ENCODE data around the gene KLC1.
A peak's percentile ranks its signal among the peaks of the same experiment; 100 is the strongest.
"Not testable (repeated sequence)": the region's sequence is repeated elsewhere in the genome, so short reads cannot be mapped to it uniquely, and the experiment has no call there.

KLC1 gene

DNA sequence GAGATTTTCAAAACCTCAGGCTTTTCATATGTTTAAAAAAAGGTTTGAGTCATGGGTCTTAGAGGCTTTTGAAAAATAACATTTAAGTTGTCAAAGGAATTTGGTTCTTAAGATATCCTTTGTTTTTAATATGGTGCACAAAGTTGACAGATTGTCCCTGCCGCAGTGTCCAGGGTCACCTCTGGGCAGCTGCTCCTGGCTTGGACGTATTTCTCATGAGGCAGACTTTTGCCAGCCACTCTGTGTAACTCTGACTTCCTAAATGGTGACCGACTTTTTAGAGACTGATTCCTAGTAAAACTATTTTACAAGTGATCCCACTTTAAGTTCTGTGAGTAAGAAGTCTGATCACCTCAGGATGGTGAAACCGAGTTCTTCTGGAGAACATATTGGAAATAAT lies 58.7 kb downstream of the KLC1 start:
- no peak for DNase-seq (ENCODE audit: low read depth)
- TF ChIP-seq, protein P1, sequence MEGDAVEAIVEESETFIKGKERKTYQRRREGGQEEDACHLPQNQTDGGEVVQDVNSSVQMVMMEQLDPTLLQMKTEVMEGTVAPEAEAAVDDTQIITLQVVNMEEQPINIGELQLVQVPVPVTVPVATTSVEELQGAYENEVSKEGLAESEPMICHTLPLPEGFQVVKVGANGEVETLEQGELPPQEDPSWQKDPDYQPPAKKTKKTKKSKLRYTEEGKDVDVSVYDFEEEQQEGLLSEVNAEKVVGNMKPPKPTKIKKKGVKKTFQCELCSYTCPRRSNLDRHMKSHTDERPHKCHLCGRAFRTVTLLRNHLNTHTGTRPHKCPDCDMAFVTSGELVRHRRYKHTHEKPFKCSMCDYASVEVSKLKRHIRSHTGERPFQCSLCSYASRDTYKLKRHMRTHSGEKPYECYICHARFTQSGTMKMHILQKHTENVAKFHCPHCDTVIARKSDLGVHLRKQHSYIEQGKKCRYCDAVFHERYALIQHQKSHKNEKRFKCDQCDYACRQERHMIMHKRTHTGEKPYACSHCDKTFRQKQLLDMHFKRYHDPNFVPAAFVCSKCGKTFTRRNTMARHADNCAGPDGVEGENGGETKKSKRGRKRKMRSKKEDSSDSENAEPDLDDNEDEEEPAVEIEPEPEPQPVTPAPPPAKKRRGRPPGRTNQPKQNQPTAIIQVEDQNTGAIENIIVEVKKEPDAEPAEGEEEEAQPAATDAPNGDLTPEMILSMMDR (IDR thresholded peaks at IDR 0.05; ENCODE audit: insufficient read depth, low read depth, low read length, missing control alignments), result no peak
- no peak overlapping the region for H3K4me3 ChIP-seq (ENCODE audit: low read length)

DNA sequence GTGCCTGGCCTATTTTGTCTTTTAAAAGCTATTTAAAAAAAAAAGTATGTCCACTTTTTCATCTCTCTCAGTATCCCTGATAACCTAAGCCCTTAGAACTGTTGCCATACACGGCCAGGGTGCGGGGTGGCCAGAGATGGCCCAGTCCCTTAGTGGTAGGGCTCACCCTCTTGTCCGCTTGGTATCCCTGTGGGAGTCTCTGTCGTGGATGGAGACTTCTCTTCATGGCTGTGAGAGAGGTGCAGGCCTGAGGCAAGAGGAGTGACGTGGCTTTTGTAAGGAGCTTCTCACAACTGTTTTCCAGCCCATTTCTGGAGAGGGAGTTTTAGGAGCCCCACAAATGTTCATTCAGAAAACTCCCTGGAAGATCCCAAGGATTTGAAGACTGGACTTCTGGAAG lies 59.4 kb downstream of the KLC1 start:
- TF ChIP-seq, protein P1 (IDR thresholded peaks at IDR 0.05; ENCODE audit: insufficient read depth, low read depth, low read length, missing control alignments), result no peak
- H3K4me3 ChIP-seq (ENCODE audit: low read length), result no peak overlapping the region
- no peak for DNase-seq (ENCODE audit: low read depth)

- DNase-seq (ENCODE audit: low read depth), result peak; percentile 29
- H3K4me3 ChIP-seq (ENCODE audit: low read length), result no peak overlapping the region
- TF ChIP-seq, protein P1 (IDR thresholded peaks at IDR 0.05; ENCODE audit: insufficient read depth, low read depth, low read length, missing control alignments), result no peak
These were observed 60.2 kb downstream of the KLC1 start for GRCh38 chr14:103688906-103689902.

DNA sequence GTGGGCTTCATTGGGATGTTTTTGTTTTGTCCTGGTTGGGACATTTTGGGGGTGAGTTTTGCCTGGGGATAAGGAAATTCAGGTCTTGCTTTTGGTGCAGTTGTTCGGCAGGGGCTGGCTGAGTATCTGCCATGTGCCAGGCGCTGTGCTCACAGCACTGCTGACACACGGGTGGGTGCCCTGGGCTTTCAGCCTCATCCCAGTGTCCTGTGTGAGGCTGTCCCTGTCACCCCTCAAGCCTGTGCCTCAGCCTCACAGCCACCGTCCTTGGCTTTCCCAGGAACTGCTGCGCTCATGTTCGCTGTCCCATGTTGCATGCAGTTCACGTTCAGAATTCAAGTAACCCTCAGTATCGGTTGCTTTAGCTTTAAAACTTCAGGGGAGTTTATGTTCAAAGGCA lies 61.3 kb downstream of the KLC1 start:
- TF ChIP-seq, protein P1 (IDR thresholded peaks at IDR 0.05; ENCODE audit: insufficient read depth, low read depth, low read length, missing control alignments), result no peak
- H3K4me3 ChIP-seq (ENCODE audit: low read length), result no peak overlapping the region
- no peak for DNase-seq (ENCODE audit: low read depth)

DNA sequence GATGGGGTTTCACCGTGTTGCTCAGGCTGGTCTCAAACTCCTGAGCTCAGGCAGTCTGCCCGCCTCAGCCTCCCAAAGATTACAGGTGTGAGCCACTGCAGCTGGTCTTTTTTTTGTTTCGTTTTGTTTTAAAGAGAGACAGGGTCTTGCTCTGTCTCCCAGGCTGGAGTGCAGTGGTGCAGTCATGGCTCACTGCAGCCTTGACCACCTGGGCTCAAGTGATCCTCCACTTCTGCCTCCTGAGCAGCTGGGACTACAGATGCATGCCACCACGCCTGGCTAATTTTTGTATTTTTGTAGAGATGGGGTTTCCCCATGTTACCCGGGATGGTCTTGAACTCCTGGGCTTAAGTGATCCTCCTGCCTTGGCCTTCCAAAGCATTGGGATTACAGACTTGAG lies 62.6 kb downstream of the KLC1 start:
- not testable (repeated sequence) for H3K4me3 ChIP-seq (ENCODE audit: low read length); DNase-seq (ENCODE audit: low read depth)

DNA sequence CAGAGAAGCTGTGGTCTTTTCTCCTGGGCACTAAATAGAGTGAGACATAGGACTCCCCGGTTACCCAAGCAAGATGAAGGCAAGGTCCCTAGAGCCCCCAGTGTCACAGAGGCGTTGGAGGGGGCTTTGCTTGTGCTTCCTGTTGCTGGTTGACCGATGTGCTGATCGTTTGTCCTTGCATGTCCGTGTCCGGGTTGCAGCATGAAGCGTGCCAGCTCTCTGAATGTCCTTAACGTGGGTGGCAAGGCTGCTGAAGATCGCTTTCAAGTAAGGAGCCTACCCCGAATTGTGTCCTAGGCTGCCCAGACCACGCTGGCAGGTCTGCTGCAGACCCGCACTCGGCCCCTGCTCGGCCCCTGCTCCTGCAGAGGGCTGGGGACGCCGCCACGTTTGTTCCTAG lies 63.1 kb downstream of the KLC1 start:
- H3K4me3 ChIP-seq (ENCODE audit: low read length), result no peak overlapping the region
- TF ChIP-seq, protein P1 (IDR thresholded peaks at IDR 0.05; ENCODE audit: insufficient read depth, low read depth, low read length, missing control alignments), result no peak
- no peak for DNase-seq (ENCODE audit: low read depth)

DNA sequence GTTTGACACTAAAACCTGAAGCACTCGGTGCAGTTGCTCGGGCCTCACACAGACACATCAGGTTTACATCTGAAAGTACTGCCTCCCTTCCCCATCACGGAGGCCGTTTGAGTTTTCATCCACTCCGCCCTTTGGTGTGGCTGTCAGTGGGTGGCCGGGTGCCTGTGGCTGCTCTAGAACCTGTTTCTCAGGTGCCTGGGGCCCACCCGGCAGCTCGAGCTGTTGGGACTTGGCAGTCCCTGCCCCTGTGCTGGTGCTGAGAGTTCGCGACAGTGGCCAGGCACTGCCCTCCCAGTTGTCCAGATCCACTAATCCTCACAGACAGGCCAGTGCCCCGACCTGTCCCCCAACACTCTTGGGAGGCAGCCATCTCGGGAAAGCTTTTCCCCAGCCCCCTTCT lies 63.9 kb downstream of the KLC1 start:
- no peak overlapping the region for H3K4me3 ChIP-seq (ENCODE audit: low read length)
- DNase-seq (ENCODE audit: low read depth), result peak; percentile 47
- TF ChIP-seq, protein P1 (IDR thresholded peaks at IDR 0.05; ENCODE audit: insufficient read depth, low read depth, low read length, missing control alignments), result no peak
